Stimulated activated CD8-positive, alpha-beta memory T cell treated with anti-CD3 and anti-CD28 coated beads, Interleukin-7, amount 100 ng/mL, for 48 hours (primary cell): ENCODE data around the gene FEM1A.
"Not testable (repeated sequence)": the region's sequence is repeated elsewhere in the genome, so short reads cannot be mapped to it uniquely, and the experiment has no call there.

Source experiments
- DNase-seq, 2 donors: peaks; one replicate each; pipeline ENCODE4 v3.0.0-alpha.2; 2020; ENCODE audit warnings: low read depth in 1 of 2; ENCODE audit errors: extremely low read depth in 1 of 2

Gene FEM1A

GRCh38 chr19:4844348-4845179, 53.0 kb downstream of the FEM1A start:
- DNase-seq: no peak

DNA sequence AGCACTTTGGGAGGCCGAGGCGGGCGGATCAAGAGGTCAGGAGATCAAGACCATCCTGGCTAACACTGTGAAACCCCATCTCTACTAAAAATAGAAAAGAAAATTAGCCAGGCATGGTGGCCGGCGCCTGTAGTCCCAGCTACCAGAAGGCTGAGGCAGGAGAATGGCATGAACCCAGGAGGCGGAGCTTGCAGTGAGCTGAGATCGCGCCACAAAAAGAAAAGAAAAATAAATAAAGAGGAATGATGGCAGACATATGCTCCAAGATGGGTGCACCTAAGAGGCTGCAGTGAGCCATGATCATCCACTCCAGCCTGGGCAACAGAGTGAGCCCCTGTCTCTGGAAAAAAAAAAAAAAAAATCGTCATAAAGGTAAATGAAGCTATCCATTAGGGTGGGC, 54.4 kb downstream of the FEM1A start:
- DNase-seq: not testable (repeated sequence)

DNA sequence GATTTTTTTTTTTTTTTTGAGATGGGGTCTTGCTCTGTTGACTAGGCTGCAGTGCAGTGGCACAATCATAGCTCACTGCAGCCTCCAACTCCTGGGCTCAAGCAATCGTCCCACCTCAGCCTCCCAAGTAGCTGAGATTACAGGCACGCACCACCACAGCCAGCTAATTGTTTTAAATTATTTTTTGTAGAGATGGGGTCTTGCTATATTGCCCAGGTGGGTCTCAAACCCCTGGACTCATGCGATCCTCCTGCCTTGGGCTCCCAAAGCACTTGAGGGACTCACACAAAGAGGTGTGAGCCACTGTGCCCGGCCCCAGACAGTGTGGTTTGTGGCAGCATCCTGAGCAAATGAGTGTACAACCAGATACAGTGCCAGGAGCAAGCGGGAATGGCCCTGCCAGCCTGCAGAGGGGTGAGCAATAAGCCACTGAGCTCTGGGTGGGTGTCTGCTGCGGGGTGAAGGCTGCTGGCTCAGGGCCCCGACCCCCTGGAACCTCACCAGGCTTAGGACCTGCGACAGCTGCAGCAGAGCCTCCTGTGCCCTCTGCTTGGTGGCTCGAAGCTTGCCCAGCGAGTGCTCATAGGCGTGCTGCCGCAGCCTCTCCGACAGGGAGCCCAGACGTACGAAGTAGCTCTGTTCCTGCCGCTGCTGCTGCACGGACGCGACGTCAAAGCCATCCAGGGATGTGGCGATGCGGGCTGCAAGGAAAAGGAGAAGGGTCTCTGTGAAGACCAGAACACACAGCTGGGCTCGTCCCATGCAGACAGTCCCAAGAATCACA, 55.8 kb downstream of the FEM1A start:
- DNase-seq: no peak

DNA sequence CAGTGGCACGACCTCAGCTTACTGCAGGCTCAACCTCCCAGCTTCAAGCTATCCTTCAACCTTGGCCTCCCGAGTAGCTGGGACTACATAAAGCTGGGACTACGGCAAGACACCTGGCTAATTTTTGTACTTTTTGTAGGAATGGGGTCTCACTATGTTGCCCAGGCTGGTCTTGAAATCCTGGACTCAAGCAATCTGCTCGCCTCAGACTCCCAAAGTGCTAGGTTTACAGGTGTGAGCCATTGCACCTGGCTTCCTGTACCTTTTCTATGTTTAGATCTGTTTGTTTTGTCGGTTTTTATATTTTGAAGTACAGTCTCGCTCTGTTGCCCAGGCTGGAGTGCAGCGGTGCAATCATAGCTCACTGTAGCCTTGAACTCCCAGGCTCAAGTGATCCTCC, 57.5 kb downstream of the FEM1A start:
- no peak for DNase-seq
